BLaER1 treated with 17β-estradiol and CSF1 and Interleukin-3, amounts not matched to agents 10 nM and 100 nM (cell line): ENCODE data around the gene CHN2.

Experiments used
- H3K27ac ChIP-seq, 11 experiments: shearing (Covaris generic); formaldehyde crosslinking; 2 replicates each; pipeline ENCODE4 v1.8.1; 2022
- H3K27me3 ChIP-seq, 11 experiments: shearing (Covaris generic); formaldehyde crosslinking; 2 replicates each; pipeline ENCODE4 v1.8.1; 2022
- H3K36me3 ChIP-seq, 11 experiments: shearing (Covaris generic); formaldehyde crosslinking; 2 replicates each; pipeline ENCODE4 v1.8.1; 2022
- H3K4me1 ChIP-seq, 10 experiments: shearing (Covaris generic); formaldehyde crosslinking; 2 replicates each; pipeline ENCODE4 v1.8.1; 2022
- H3K4me2 ChIP-seq, 11 experiments: shearing (Covaris generic); formaldehyde crosslinking; 2 replicates each; pipeline ENCODE4 v1.8.1; 2022
- H3K4me3 ChIP-seq, 10 experiments: shearing (Covaris generic); formaldehyde crosslinking; 2 replicates each; pipeline ENCODE4 v1.8.1; 2022
- H3K9ac ChIP-seq, 11 experiments: shearing (Covaris generic); formaldehyde crosslinking; 2 replicates each; pipeline ENCODE4 v1.8.1; 2022
- H3K9me3 ChIP-seq, 11 experiments: shearing (Covaris generic); formaldehyde crosslinking; replicated peaks in 1 of 11; 2 replicates each; pipeline ENCODE4 v1.8.1; 2022
- H4K20me1 ChIP-seq, 11 experiments: shearing (Covaris generic); formaldehyde crosslinking; 2 replicates each; pipeline ENCODE4 v1.8.1; 2022
- Cebpa-rat ChIP-seq, 11 experiments: shearing (Covaris generic); IDR thresholded peaks; 2 replicates each; pipeline ENCODE4 v1.8.1; 2022

CHN2 gene

GRCh38 chr7:29375641-29376562 is 181.3 kb downstream of the CHN2 start:
- Histone ChIP-seq H3K27me3 (no peaks in the 10 kb centered on the region), H3K4me2 (peak overlapping the region in 8 of 11 experiments; percentile 2 to 55 (median 36); a peak in 13 of 22 replicates), H3K27ac (no peak overlapping the region)

GRCh38 chr7:29377718-29378117 is 183.1 kb downstream of the CHN2 start:
- Histone ChIP-seq H3K9me3 (no peaks in the 10 kb centered on the region), H3K27me3 (no peaks in the 10 kb centered on the region), H3K4me2 (no peak overlapping the region), H3K4me1 (peaks cover 6 to 11% (median 9%) of the 10 kb centered on the region in 10 experiments; a peak in 17 of 20 replicates), H3K9ac (no peak overlapping the region), H3K27ac (no peak overlapping the region), H3K4me3 (no peak overlapping the region), H4K20me1 (no peaks in the 10 kb centered on the region), H3K36me3 (no peaks in the 10 kb centered on the region)
- no peak for TF ChIP-seq Cebpa-rat (IDR thresholded peaks at IDR 0.05)

More at GRCh38 chr7:29375641-29376562, 181.3 kb downstream of the CHN2 start:
- Histone ChIP-seq H3K4me3 (no peak overlapping the region), H3K9ac (no peak overlapping the region), H3K9me3 (no peaks in the 10 kb centered on the region), H3K36me3 (no peaks in the 10 kb centered on the region), H4K20me1 (no peaks in the 10 kb centered on the region), H3K4me1 (peaks cover 6 to 11% (median 9%) of the 10 kb centered on the region in 10 experiments; a peak in 17 of 20 replicates)
- peak in 1 of 11 experiments; percentile 65; a peak in 2 of 22 replicates for TF ChIP-seq Cebpa-rat (IDR thresholded peaks at IDR 0.05)

GRCh38 chr7:29379551-29379950 is 185.0 kb downstream of the CHN2 start:
- Histone ChIP-seq H3K4me3 (no peak overlapping the region), H3K27ac (no peak overlapping the region), H3K27me3 (no peaks in the 10 kb centered on the region), H3K9me3 (no peaks in the 10 kb centered on the region), H3K4me1 (peaks cover 0 to 11% (median 9%) of the 10 kb centered on the region in 10 experiments; a peak in 14 of 20 replicates), H3K4me2 (no peak overlapping the region), H3K9ac (no peak overlapping the region), H3K36me3 (no peaks in the 10 kb centered on the region), H4K20me1 (no peaks in the 10 kb centered on the region)
- no peak for TF ChIP-seq Cebpa-rat (IDR thresholded peaks at IDR 0.05)

- Histone ChIP-seq H3K4me1 (peaks cover 0 to 2% (median under 1%) of the 10 kb centered on the region in 10 experiments; a peak in 8 of 20 replicates), H3K9ac (no peak overlapping the region), H3K4me2 (no peak overlapping the region), H3K27ac (no peak overlapping the region), H3K9me3 (no peaks in the 10 kb centered on the region), H3K27me3 (no peaks in the 10 kb centered on the region), H3K4me3 (no peak overlapping the region), H4K20me1 (no peaks in the 10 kb centered on the region), H3K36me3 (no peaks in the 10 kb centered on the region)
- TF ChIP-seq Cebpa-rat (IDR thresholded peaks at IDR 0.05) = no peak
Measured at GRCh38 chr7:29381206-29382094, 186.9 kb downstream of the CHN2 start.

GRCh38 chr7:29384277-29384676 is 189.7 kb downstream of the CHN2 start:
- Histone ChIP-seq H3K4me3 (no peak overlapping the region), H3K27ac (no peak overlapping the region), H4K20me1 (no peaks in the 10 kb centered on the region), H3K9ac (no peak overlapping the region), H3K36me3 (no peaks in the 10 kb centered on the region), H3K4me2 (no peak overlapping the region), H3K9me3 (no peaks in the 10 kb centered on the region), H3K27me3 (no peaks in the 10 kb centered on the region), H3K4me1 (no peaks in the 10 kb centered on the region)
- TF ChIP-seq Cebpa-rat (IDR thresholded peaks at IDR 0.05) = no peak

- no peak for TF ChIP-seq Cebpa-rat (IDR thresholded peaks at IDR 0.05)
- Histone ChIP-seq H3K27ac (no peak overlapping the region), H3K4me1 (no peaks in the 10 kb centered on the region), H3K9me3 (no peaks in the 10 kb centered on the region), H3K27me3 (no peaks in the 10 kb centered on the region), H3K36me3 (no peaks in the 10 kb centered on the region), H3K4me3 (no peak overlapping the region), H4K20me1 (no peaks in the 10 kb centered on the region), H3K9ac (no peak overlapping the region), H3K4me2 (no peak overlapping the region)
Measured at GRCh38 chr7:29385214-29385814, 190.7 kb downstream of the CHN2 start.

GRCh38 chr7:29386196-29386765 is 191.7 kb downstream of the CHN2 start:
- no peak for TF ChIP-seq Cebpa-rat (IDR thresholded peaks at IDR 0.05)
- H4K20me1 ChIP-seq = no peaks in the 10 kb centered on the region
- H3K4me1 ChIP-seq = no peaks in the 10 kb centered on the region
- H3K27me3 ChIP-seq = no peaks in the 10 kb centered on the region
- no peaks in the 10 kb centered on the region for H3K36me3 ChIP-seq
- H3K9ac ChIP-seq = no peak overlapping the region
- H3K27ac ChIP-seq = no peak overlapping the region
- H3K9me3 ChIP-seq = no peaks in the 10 kb centered on the region
- no peak overlapping the region for H3K4me3 ChIP-seq
- H3K4me2 ChIP-seq = no peak overlapping the region

- no peaks in the 10 kb centered on the region for H3K36me3 ChIP-seq
- H3K27me3 ChIP-seq = no peaks in the 10 kb centered on the region
Measured at GRCh38 chr7:29391262-29391661, 196.7 kb downstream of the CHN2 start.

More at GRCh38 chr7:29391262-29391661, 196.7 kb downstream of the CHN2 start:
- no peak overlapping the region for H3K4me3 ChIP-seq
- no peak overlapping the region for H3K9ac ChIP-seq
- H3K27ac ChIP-seq = no peak overlapping the region
- H3K4me1 ChIP-seq = no peaks in the 10 kb centered on the region
- no peaks in the 10 kb centered on the region for H4K20me1 ChIP-seq
- H3K9me3 ChIP-seq = no peaks in the 10 kb centered on the region
- no peak overlapping the region for H3K4me2 ChIP-seq
- TF ChIP-seq Cebpa-rat (IDR thresholded peaks at IDR 0.05) = no peak
